SK-N-SH treated with all-trans-retinoic acid at 6 μM for 48 hours (cell line): ENCODE measurements around the gene IFT57.
A peak's percentile ranks its signal among the peaks of the same experiment; 100 is the strongest.

Experiments used
- ATAC-seq: fragments of 200-7000 bp; cut with Tn5 transposase; 3 replicates; pipeline ENCODE4 v1.9.1; 2020; ENCODE audit warnings: mild to moderate bottlenecking, moderate library complexity
- ARNTL ChIP-seq: fragments of 450-650 bp; formaldehyde crosslinking; IDR thresholded peaks from 2 replicates; pipeline ENCODE4 v1.5.0; 2020; ENCODE audit warnings: low read depth, mild to moderate bottlenecking, moderate library complexity, borderline replicate concordance
- BACH2 ChIP-seq: fragments of 250-450 bp; sonication (Bioruptor Pico); IDR thresholded peaks from 2 replicates; pipeline ENCODE4 v1.9.0; 2021; ENCODE audit warnings: mild to moderate bottlenecking, borderline replicate concordance
- CREB5 ChIP-seq: fragments of 250-450 bp; sonication (Bioruptor Pico); IDR thresholded peaks from 2 replicates; pipeline ENCODE4 v1.5.1; 2020; ENCODE audit warnings: low read depth, mild to moderate bottlenecking, moderate library complexity
- CSDC2 ChIP-seq: fragments of 250-450 bp; sonication (Bioruptor Pico); IDR thresholded peaks from 2 replicates; pipeline ENCODE4 v1.5.0; 2020; ENCODE audit warnings: mild to moderate bottlenecking, moderate library complexity
- CSRNP3 ChIP-seq: fragments of 250-450 bp; sonication (Bioruptor Pico); IDR thresholded peaks from 2 replicates; pipeline ENCODE4 v1.5.1; 2021; ENCODE audit warnings: mild to moderate bottlenecking, moderate library complexity
- ESRRG ChIP-seq: fragments of 250-450 bp; sonication (Bioruptor Pico); IDR thresholded peaks from 2 replicates; pipeline ENCODE4 v1.6.1; 2021; ENCODE audit warnings: mild to moderate bottlenecking
- GLIS3 ChIP-seq: fragments of 250-450 bp; sonication (Bioruptor Pico); IDR thresholded peaks from 2 replicates; pipeline ENCODE4 v1.5.0; 2020; ENCODE audit warnings: mild to moderate bottlenecking, moderate library complexity
- ISL1 ChIP-seq: fragments of 250-450 bp; sonication (Bioruptor Pico); IDR thresholded peaks from 2 replicates; pipeline ENCODE4 v2.1.2; 2022; ENCODE audit warnings: mild to moderate bottlenecking, moderate library complexity
- OSR1 ChIP-seq: fragments of 250-450 bp; sonication (Bioruptor Pico); IDR thresholded peaks from 2 replicates; pipeline ENCODE4 v1.8.0; 2022; ENCODE audit warnings: moderate library complexity, mild to moderate bottlenecking, inconsistent platforms
- PATZ1 ChIP-seq: fragments of 250-450 bp; sonication (Bioruptor Pico); IDR thresholded peaks from 2 replicates; pipeline ENCODE4 v1.8.0; 2020; ENCODE audit warnings: mild to moderate bottlenecking, moderate library complexity, borderline replicate concordance
- POU6F1 ChIP-seq: fragments of 250-450 bp; sonication (Bioruptor Pico); IDR thresholded peaks from 2 replicates; pipeline ENCODE4 v1.8.0; 2021; ENCODE audit warnings: low read depth, mild to moderate bottlenecking, moderate library complexity, borderline replicate concordance
- PPARA ChIP-seq: fragments of 250-450 bp; sonication (Bioruptor Pico); IDR thresholded peaks from 2 replicates; pipeline ENCODE4 v1.5.0; 2020; ENCODE audit warnings: mild to moderate bottlenecking, borderline replicate concordance
- RARB ChIP-seq: fragments of 250-450 bp; sonication (Bioruptor Pico); IDR thresholded peaks from 2 replicates; pipeline ENCODE4 v1.8.0; 2021; ENCODE audit warnings: mild to moderate bottlenecking, moderate library complexity
- SNAI2 ChIP-seq: fragments of 250-450 bp; sonication (Bioruptor Pico); IDR thresholded peaks from 2 replicates; pipeline ENCODE4 v1.5.0; 2020; ENCODE audit warnings: mild to moderate bottlenecking, moderate library complexity
- TCF4 ChIP-seq: fragments of 250-450 bp; sonication (Bioruptor Pico); IDR thresholded peaks from 2 replicates; pipeline ENCODE4 v1.8.0; 2021; ENCODE audit warnings: mild to moderate bottlenecking, moderate library complexity, borderline replicate concordance
- TOX ChIP-seq: fragments of 250-450 bp; sonication (Bioruptor Pico); IDR thresholded peaks from 2 replicates; pipeline ENCODE4 v1.8.0; 2021; ENCODE audit warnings: mild to moderate bottlenecking, moderate library complexity, borderline replicate concordance
- TSHZ2 ChIP-seq: fragments of 250-450 bp; sonication (Bioruptor Pico); IDR thresholded peaks from 2 replicates; pipeline ENCODE4 v1.5.0; 2020; ENCODE audit warnings: mild to moderate bottlenecking, moderate library complexity
- ZC3H10 ChIP-seq: fragments of 250-450 bp; sonication (Bioruptor Pico); IDR thresholded peaks from 2 replicates; pipeline ENCODE4 v1.5.1; 2021; ENCODE audit warnings: mild to moderate bottlenecking, moderate library complexity
- ZFP3 ChIP-seq: fragments of 250-450 bp; sonication (Bioruptor Pico); IDR thresholded peaks from 2 replicates; pipeline ENCODE4 v1.5.0; 2020; ENCODE audit warnings: mild to moderate bottlenecking, moderate library complexity
- ZFP30 ChIP-seq: fragments of 450-650 bp; formaldehyde crosslinking; IDR thresholded peaks from 2 replicates; pipeline ENCODE4 v1.5.0; 2022; ENCODE audit warnings: mild to moderate bottlenecking, moderate library complexity
- ZNF565 ChIP-seq: fragments of 450-650 bp; formaldehyde crosslinking; conservative IDR thresholded peaks from 2 replicates; pipeline ENCODE4 v1.5.0; 2020; ENCODE audit warnings: low read depth, mild to moderate bottlenecking, moderate library complexity
- ZNF70 ChIP-seq: fragments of 450-650 bp; formaldehyde crosslinking; IDR thresholded peaks from 2 replicates; pipeline ENCODE4 v1.5.0; 2020; ENCODE audit warnings: mild to moderate bottlenecking, moderate library complexity
- ZNF8 ChIP-seq: fragments of 450-650 bp; formaldehyde crosslinking; IDR thresholded peaks from 2 replicates; pipeline ENCODE4 v1.5.0; 2020; ENCODE audit warnings: mild to moderate bottlenecking, moderate library complexity

The IFT57 gene

GRCh38 chr3:108119398-108120104, 102.7 kb downstream of the IFT57 start:
- no peak for ATAC-seq
- TF ChIP-seq ARNTL (no peak), ZNF8 (CRISPR knock-in tag) (peak; percentile 74; the same call in 1 of the 2 replicates), PATZ1 (CRISPR knock-in tag) (no peak)

GRCh38 chr3:108118038-108118768, 104.0 kb downstream of the IFT57 start:
- ATAC-seq, result no peak
- no peak for TF ChIP-seq TSHZ2 (CRISPR knock-in tag)
- TF ChIP-seq ARNTL, result no peak
- no peak for TF ChIP-seq GLIS3 (CRISPR knock-in tag)
- no peak for TF ChIP-seq RARB
- TF ChIP-seq ZNF70, result no peak
- TF ChIP-seq TOX (CRISPR knock-in tag), result no peak
- no peak for TF ChIP-seq ZFP3 (CRISPR knock-in tag)
- TF ChIP-seq ZNF565, result no peak
- TF ChIP-seq ZNF8 (CRISPR knock-in tag), result no peak
- TF ChIP-seq OSR1, result no peak
- TF ChIP-seq CSDC2, result no peak
- TF ChIP-seq, all 23 proteins: peak for 0

- TF ChIP-seq GLIS3 (CRISPR knock-in tag) (no peak), ZNF70 (no peak), BACH2 (CRISPR knock-in tag) (no peak), PATZ1 (CRISPR knock-in tag) (no peak), TOX (CRISPR knock-in tag) (no peak)
- TF ChIP-seq, all 23 proteins: peak for 0
- peak; percentile 95 for ATAC-seq
These were observed 104.9 kb downstream of the IFT57 start for GRCh38 chr3:108117241-108117775.

GRCh38 chr3:108114423-108115065, 107.7 kb downstream of the IFT57 start:
- ATAC-seq, result no peak
- TF ChIP-seq ZNF565, result no peak
- TF ChIP-seq TCF4 (CRISPR knock-in tag), result no peak
- no peak for TF ChIP-seq TOX (CRISPR knock-in tag)
- TF ChIP-seq CREB5, result no peak
- TF ChIP-seq CSRNP3 (CRISPR knock-in tag), result no peak
- no peak for TF ChIP-seq ZFP30 (CRISPR knock-in tag)
- TF ChIP-seq CSDC2, result no peak
- no peak for TF ChIP-seq ZNF8 (CRISPR knock-in tag)
- TF ChIP-seq PPARA, result no peak
- TF ChIP-seq POU6F1 (CRISPR knock-in tag), result no peak
- TF ChIP-seq SNAI2 (CRISPR knock-in tag), result no peak
- TF ChIP-seq ZC3H10, result no peak
- no peak for TF ChIP-seq ESRRG (CRISPR knock-in tag)
- TF ChIP-seq RARB, result no peak
- TF ChIP-seq ISL1 (CRISPR knock-in tag), result no peak
